Measurements from ENCODE around the gene PLA2G4D.

PLA2G4D gene

DNA sequence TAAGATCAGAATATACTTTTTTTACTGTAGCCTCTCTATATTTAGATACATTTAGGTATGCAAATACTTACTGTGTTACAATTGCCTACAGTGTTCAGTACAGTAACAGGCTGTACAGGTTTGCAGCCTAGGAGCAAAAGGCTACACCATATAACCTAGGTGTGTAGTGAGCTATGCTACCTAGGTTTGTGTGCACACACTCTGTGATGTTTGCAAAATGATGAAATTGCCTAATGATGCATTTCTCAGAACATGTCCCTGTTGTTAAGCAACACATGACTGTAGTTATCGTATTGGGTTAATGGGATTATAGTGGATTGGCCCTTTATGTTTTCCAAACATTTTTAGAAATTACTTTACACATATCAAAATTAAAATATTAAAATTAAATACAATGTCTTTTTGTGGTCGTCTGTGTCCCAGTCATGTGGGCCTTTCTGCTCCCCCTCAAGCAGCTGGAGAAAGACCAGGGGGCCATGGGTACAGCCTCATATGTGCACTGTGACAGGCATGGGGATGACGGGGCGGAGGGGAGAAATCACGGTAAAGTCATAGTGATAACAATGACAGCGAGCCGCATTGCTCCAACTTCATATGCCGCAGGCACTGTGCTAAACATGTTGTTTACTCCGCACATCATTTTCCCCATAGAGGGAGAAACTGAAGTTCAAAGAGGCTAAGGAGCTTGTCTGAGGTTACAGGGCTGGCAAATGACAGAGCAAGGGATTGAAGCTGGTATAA lies 46.1 kb downstream of the PLA2G4D start:
- no peak for DNase-seq

DNA sequence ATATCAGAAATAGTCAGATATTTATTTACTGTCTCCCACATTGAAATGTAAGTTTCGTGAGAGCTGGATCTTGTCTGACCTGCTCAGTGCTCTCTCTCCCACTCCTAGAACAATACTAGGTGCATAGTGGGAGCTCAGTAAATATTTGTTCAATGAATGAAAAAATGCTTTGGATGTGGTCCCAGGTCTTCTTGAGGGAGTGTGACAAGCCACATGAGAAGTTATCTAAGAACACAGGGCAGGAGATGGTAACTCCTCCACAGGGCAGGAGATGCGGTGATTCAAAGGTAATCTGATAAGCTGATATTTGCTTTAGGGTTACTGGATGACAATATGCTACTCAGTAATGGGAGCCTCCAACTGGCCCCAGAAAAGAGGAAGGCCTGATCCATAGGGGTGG lies 47.8 kb downstream of the PLA2G4D start:
- no peak for DNase-seq

DNA sequence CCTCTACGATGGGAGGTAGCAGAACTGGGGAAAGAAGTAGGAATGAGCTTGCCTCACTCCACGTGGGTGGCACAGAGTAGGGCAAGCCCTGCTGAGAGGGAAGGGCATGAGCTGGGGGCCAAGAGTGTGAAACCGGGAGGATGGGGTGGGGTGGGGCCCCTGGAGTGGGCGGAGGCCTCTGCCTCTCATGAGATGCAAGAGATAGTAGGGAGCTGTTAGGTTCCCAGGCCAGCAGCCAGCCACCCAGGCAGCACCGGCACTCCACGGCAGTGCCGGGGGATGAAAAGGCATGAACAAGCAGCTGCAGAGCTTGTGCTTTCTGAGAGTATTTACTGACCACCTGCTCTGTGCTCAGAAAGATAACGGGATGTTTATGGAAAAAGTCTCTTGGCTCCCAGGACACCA lies 49.1 kb downstream of the PLA2G4D start:
- DNase-seq = no peak

DNA sequence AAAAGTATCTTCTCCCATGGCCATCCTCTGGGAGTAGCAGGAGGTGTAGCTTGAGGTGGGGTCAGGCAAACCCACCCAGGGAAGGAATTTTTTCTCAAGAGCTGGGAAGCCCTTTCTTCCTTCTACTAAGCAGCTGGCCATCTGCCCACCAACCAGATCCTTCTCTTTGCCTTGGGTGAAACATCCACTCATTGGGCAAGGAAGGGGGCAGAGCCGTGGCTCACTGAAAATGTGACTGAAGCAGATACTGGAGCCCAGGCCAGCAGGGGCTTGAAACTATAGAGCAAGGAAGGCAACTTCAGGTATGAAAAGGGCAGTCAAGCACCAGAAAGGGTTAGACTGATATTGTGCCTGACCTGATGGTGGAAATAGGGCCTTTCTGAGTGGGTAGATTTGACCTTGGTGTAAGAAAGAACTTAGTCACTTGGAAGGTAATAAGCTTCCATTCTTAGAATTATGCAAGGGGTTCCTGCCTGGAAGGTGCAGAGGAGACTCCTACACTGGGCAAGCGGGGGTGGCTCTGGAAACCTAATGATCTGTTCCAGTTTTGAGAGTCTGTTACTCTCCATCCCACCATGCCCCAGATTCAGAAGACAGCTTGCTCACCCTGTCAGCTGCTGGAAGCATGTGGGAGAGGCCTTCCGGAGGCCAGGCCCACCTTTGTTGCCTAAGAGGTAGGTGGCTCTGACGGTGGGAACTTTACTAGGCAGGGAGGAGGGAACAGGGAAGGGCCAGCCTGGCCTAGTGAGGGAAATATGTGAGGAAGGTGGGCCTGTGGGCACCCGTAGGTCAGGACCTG lies 51.6 kb downstream of the PLA2G4D start:
- no peak for DNase-seq

DNA sequence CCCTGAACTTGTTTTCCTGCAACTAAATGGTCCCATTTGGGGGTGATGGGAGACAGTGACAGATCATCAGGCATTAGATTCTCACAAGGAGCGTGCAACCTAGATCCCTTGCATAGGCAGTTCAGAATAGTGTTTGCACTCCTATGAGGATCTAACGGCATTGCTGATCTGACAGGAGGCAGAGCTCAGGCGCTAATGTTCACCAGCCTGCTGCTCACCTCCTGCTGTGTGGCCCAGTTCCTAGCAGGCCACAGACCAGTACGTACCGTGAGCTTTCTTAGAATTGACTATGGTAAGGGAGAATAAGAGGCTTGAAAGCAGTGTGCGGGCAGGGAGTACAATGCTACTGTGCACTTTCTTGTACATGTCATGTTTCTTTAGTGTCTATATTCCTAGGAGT lies 56.0 kb downstream of the PLA2G4D start:
- no peak for DNase-seq

DNA sequence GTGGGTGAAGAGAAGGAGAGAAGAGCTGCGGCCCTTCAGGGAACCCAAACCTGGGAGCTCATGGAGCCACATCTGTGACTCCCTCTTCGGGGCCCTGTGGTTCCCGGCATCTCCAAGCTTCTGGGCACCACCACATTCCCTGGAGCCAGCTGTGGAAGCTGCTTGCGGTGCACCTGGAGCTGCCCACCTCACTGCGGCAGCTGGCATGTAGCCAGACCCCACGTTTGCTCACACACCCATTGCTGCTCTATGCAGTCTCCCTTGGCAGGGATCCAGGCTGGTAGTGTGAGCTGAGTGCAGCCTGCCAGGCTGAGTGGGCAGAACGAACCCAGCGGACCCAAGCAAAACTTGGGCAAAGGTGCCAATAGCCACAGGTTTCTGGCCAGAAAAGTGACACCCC lies 56.7 kb downstream of the PLA2G4D start:
- no peak for DNase-seq

DNA sequence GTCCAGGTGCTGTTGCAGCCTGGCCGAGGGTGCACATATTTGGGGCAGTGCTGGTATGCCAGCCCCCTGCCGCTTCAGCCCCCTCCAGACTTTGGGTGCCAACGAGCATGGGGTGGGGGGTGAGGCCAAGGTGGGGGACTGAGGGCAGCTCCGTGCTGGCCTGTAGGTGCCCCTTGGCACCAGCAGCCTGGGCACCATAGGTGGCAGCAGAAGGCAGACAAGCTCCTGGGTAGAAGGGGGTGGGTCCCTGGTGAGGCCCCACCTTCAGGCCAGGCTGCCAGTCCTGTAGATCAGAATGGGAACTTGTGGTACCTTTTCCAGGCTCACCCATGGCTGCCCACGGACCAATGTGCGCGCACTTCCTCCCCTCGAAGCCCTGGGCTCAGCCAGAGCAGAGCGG lies 57.4 kb downstream of the PLA2G4D start:
- DNase-seq = no peak

DNA sequence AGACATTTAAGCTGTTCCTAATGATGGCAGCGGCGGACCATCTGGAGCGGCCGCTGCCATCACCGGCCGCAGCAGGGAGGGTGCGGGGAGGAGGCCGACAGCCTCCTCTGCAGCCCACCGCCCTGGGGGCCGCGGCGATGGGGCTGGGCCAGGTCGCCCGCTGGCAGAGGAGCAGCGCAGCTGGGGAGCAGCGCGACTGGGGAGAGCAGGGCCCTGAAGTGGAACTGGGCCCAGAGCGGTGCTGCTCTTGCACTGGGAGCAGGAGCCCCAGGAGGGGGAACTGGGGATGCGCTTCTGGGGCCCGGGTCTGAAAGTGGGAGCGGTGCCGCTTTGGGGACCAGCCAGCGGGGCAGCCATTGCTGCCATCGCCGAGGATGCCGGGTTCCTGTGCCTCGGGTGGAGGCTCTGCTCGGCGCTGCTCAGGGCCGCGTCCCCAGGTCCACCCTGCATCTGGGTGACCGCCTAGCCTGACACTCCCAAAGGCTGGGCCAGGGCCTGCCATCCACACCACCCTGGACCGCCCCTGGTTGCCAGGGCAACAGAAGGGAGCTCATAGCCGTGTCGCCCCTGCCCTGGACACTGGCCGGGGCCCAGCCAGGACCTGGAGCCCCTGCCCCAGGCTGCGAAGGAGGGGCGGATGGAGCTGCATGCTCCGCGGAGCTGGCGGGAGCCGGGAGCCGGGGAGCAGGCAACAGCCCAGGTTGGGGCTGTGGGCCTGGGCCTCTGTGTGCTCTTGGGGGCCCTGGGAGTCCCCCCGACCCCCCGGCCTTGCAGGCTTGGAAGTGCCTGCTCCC lies 58.1 kb downstream of the PLA2G4D start:
- DNase-seq = no peak

DNA sequence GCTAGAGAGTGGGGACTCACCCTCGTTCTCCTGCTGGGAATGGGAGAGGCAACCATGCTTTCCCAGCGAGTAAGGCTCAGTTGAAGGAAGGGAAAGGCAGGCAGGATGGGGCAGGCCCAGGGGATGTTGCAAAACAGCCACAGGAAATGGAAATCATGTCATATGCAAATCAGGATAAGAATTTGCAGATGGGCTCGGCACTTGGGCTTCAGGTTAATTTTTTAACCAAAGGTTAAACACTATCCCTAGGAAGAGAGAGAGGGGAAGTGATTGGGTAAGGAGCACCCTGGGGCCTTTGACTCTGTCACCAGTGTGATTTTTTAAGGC lies 59.0 kb downstream of the PLA2G4D start:
- DNase-seq = no peak

DNA sequence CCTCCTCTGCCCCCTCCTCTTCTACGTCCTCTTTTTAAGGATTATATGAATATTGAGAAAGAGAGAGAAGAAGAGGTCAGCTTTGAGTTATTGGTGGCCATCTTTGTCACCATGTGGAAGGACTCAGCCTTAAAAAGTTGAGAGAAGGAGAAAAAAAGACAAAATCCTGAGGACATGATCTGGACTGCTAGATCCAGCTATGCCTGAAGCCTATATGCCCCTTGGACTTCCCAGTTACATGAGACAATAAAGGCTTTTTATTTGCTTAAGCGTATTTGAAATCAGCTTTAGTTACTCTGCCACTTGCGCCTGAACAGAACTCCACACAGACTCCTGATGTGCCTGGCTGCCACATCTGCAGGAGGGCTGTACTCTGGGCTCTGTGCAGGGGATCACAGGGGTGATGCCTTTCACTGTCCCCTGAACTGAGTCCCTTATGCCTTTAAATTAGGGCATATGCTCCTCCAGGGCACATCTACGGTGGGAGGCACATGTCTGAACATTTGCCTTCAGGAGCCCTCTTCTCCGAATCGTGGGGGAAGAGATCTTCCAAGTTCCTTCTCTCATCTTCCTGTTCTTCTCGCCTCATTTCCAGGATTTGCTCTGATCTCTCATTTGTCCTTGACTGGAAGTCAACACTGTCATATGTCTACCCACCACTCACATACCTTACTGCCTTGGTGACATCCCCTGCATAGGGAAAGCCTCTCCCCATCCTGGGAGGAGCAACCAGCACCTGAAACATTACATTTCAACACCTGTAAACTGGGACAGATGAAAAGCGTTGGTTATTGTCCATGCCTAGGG lies 59.5 kb downstream of the PLA2G4D start:
- no peak for DNase-seq

DNA sequence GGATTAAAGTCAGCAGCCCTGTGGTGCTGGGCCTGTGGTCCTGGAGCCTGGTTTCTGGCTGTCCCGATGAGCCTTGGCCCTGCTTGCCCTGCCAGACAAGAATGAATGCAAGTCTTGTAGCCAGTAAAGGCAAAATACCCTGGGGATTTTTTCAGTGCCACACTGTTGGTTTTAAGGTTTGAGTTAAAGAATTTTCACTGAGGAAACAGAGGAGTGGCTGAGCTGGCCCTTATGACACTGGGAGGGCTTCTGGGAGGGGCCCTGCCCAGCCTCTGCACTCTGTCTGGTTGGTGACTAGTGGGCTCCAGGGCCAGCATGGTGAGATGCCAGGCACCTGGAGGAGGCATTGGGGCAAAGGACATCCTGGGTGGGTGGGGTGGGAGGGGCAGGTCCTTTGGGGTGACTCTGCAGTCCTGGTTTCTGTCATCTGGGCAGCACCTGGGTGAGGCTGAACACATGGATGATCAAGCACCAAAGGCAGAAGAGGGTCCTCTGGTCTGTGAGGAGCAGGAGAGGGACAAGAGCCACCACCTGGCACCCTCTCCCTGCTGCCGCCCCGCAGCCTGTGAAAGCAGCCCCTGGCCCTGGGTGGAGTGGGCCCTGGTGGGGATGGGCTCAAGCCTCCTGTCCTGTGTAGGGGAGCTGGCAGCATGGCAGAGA lies 61.0 kb downstream of the PLA2G4D start:
- no peak for DNase-seq

DNA sequence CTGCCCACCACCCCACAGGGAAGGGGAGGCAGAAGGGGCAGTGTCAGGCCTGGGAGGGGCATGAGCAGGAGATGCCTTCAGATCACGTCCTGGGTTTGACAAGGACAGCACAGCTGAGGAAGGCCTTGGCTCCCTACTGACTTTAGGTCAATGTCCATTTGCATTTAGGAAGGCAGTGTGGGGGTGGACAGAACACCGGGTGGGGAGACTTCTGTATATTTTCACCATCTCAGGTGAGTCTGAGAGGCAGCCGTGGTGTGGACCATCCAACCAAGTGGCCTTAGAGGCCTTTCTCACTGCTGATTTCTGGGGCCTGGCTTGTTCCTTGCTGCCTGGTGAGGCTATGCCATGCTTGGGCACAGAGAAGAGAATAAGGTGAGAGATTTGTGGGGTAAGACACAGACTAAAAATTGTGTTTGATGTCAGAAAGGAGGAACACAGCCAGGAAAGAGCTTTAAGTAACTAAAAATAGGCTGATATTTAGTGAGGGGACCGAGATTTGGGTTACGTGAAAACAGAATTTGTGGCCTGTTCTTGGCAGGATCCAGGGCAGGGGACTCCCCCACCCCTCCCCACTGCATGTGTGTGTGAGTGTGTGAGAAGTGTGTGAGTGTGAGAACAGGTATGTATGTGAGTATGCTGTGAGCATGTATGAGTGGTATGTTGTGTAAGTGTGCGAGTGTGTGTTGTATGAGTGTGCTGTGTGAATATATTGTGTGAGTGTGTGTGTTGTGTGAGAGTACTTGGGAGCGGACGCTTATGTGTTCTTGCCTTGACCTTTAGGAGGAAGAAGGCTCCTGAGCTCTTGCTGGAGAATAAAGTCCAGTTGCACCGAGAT lies 61.8 kb downstream of the PLA2G4D start:
- DNase-seq = no peak

DNA sequence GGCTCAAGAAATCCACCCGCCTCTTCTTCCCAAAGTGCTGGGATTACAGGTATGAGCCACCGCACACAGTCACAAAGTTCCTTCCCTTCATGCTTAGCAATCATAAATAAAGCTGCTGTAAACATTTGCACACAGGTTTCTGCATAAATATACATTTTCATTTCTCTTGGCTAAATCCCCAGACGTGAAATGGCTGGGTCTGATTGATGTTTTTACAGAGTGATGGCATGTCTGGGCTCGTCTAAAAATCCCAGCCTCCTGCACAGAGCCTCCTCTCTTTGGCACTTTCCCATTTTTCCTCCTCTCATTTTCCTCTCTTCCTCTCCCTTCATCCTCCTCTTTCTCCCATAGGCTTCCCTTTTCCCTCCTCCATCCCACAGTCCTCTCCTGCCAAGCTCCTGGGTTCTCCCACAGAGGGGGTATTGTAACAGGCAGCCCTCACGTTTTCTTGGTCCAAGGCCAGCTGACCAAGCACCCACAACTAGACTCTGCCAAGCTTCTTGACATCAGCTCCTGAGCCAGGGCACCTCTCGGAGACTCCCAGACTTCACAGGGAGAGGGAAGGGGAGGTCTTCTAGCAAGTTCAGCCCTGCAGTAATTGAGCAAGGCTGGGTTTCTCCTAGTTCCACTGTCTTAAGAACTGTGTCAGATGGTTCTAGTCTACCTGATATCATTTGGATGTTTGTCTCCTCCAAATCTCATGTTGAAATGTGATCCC lies 63.0 kb downstream of the PLA2G4D start:
- DNase-seq = no peak

DNA sequence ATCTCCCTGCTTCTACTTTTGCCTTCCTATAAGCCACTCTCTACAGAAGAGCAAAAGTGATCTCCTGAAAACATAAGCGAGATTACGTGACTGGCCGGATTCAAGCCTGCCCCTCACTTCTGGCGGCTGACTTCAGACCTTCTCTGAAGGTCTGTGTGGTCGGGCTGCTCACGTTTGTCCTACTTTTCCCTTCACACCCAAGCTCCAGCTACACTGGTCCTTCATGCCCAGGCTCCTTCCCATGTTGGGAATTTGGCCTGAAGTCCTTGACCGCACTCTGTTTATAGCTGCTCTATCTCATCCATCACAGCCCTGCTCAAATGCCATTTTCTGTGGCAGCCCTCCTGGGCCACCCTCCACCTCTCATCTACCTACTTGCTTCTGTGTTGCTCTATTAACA lies 66.8 kb downstream of the PLA2G4D start:
- no peak for DNase-seq

DNA sequence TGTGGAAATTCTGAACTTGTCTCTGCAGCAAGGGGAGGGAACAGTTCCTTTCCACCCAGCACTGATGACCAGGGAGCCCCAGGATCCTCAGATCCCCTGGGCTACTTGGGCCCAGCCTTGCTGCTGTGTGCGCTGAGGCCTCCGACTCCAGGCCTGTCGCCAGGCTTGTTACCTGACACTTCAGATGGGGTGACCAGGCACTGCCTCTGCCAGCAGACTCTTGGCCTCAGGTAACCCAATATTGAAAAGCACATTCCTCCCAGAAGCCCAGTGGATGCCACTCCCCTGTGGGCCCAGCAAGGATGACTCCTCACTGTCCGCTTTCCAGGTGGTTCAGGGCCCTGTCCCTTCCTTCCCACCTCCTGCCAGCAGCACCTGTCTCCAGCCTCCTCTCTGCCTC lies 70.1 kb downstream of the PLA2G4D start:
- no peak for DNase-seq

DNA sequence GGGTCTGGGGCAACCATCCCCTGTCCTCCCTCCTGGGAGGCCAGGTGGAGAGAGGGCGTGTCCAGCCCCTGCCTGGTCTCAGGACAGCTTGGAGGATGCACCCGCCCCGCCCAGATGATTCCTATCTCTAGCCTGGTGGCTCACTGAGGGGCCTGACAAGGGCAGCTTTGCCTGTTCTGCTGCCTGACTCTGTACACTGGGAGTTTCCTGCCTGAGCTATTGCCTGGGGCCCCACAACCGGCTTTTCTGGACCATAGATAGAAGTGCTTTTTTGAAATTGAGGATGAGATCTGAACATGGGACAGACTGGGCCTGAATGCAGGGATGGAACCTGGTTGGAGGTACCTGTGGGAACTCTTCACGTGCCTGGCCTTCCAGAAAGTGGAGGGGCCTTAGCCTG lies 72.8 kb downstream of the PLA2G4D start:
- no peak for DNase-seq

DNA sequence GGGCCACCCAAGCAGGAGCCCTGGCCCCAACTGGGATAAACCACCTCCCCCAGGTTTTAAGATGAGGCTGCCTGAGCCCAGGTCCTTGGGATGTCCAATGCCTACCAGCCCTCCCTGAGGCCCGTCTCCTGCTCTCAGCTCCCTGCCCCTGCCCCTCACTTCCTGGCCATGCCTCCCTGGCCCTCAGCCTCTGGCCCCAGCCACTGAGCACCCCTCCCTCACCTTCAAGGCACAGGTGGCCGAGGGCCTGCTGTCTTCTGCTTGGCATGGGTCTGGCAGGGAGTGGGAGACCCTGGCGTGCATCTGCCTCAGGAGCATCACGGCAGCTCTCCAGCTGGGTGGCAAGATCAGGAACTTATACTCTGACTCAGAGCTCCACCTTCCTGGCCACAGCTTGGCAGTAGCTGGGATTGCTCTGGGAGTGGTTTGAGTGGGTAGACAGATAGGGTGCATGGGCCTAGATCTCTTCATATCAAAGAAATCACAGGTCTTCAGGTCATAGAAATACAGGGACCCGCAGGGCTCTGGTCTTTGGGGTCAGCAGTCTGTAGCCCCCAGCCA lies 73.6 kb downstream of the PLA2G4D start, which contains the start of gene PLA2G4E:
Gene PLA2G4E (minus strand): TSS at position 330 of the 561 bp plus-strand sequence. CDS start 12 bp downstream, at position 318.
- no peak for DNase-seq

DNA sequence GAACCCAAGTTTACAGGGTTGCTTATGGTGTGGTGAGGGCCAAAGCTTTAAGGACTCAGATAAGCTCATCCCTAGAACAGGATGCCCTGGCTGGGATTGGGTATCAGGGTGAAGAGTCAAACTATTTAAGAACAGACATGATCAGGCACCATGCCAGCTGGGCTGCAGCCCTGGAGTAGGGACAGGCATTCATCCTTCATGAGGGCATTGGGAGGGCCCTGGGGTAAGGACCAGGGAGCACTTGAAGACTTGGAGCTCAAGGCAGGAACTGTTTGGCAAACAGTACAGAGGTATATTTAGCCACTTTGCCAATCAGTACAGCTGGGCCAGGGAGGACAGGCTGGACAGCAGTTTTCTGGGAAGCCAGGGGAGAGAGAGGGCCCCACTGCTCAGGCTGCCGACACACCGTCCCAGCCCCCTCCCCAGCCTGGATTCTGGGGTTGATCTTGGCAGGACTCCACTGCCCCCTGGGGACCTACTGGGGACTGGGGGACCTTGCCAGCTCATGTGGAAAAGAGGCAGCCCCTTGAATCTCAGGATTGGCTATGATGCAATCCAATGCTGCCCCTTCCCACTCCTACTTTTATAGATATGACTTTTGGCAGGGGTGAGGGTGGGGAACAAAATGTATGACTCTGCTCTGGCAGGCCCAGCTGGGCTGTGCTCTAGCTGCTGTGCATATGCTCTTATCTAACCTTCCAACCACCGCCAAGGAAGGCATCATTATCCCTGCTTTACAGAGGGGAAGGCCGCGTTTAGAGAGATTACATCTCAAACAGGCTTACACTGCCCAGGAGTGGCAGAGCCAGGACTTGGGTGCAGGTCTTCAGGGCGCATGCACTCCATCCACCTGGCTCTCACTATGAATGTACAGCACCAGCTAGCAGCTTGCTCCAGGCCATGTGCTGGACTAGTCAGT lies 75.8 kb downstream of the PLA2G4D start:
- DNase-seq = peak; percentile 24
